HepG2 (cell line): ENCODE results near the gene CCN2. TPM values are rescaled to one million over a fixed set of nuclear protein-coding genes. Genes with fewer than 3 reads are reported as not detected.

Experiments used
- FOSL1 ChIP-seq: sonication (generic); formaldehyde crosslinking; IDR thresholded peaks from 2 replicates; pipeline ENCODE4 v1.9.0; 2021; ENCODE audit warnings: missing genetic modification reagents, borderline replicate concordance
- KMT2A ChIP-seq: sonication (generic); formaldehyde crosslinking; IDR thresholded peaks from 2 replicates; pipeline ENCODE4 v1.4.0; 2020; ENCODE audit warnings: missing genetic modification reagents
- MATR3 ChIP-seq: sonication (generic); formaldehyde crosslinking; IDR thresholded peaks from 2 replicates; pipeline ENCODE4 v1.4.0; 2020; ENCODE audit warnings: missing genetic modification reagents
- MED1 ChIP-seq: sonication (generic); formaldehyde crosslinking; IDR thresholded peaks from 2 replicates; pipeline ENCODE4 v1.4.0; 2020; ENCODE audit warnings: missing genetic modification reagents
- MIER3 ChIP-seq: IDR thresholded peaks from 2 replicates; pipeline ENCODE4 v1.6.1; 2016; ENCODE audit warnings: missing compliant biosample characterization, borderline replicate concordance
- MLLT10 ChIP-seq: sonication (generic); formaldehyde crosslinking; IDR thresholded peaks from 2 replicates; pipeline ENCODE4 v1.4.0; 2020; ENCODE audit warnings: missing genetic modification reagents
- NBN ChIP-seq: fragments of 450-650 bp; conservative IDR thresholded peaks from 2 replicates; pipeline ENCODE4 v1.6.1; 2017
- RARG ChIP-seq: sonication (generic); formaldehyde crosslinking; IDR thresholded peaks from 2 replicates; pipeline ENCODE4 v1.4.0; 2020; ENCODE audit warnings: low read depth, mild to moderate bottlenecking, missing genetic modification reagents
- RFXAP ChIP-seq: sonication (generic); formaldehyde crosslinking; IDR thresholded peaks from 2 replicates; pipeline ENCODE4 v1.4.0; 2020; ENCODE audit warnings: missing genetic modification reagents, borderline replicate concordance
- SRSF4 ChIP-seq: fragments of 200-400 bp; formaldehyde crosslinking; IDR thresholded peaks from one replicate; pipeline ENCODE4 v1.6.1; 2018; ENCODE audit warnings: mild to moderate bottlenecking, low read depth, low read length, moderate library complexity; ENCODE audit not compliant: poor library complexity, severe bottlenecking
- WIZ ChIP-seq: sonication (generic); formaldehyde crosslinking; IDR thresholded peaks from 2 replicates; pipeline ENCODE4 v1.5.1; 2020; ENCODE audit warnings: mild to moderate bottlenecking, missing genetic modification reagents
- ZNF501 ChIP-seq: sonication (generic); formaldehyde crosslinking; IDR thresholded peaks from 2 replicates; pipeline ENCODE4 v1.5.1; 2020; ENCODE audit warnings: mild to moderate bottlenecking, moderate library complexity, missing genetic modification reagents
- ZNF75D ChIP-seq: sonication (generic); formaldehyde crosslinking; IDR thresholded peaks from 2 replicates; pipeline ENCODE4 v1.8.1; 2023; ENCODE audit warnings: missing genetic modification reagents, mild to moderate bottlenecking, borderline replicate concordance
- ZNF816 ChIP-seq: sonication (generic); formaldehyde crosslinking; IDR thresholded peaks from 2 replicates; pipeline ENCODE4 v1.8.0; 2022; ENCODE audit warnings: missing genetic modification reagents, mild to moderate bottlenecking, borderline replicate concordance
- polyA plus RNA-seq, 8 experiments: library from polyadenylated mRNA; depleted of rRNA in 3 of 8; stranded (reverse) in 7 of 8; unstranded in 1 of 8; fragments of >200 nt; fragmentation: Illumina TruSeq in 4 of 8; extraction: Trizol in 4 of 8; gene quantifications; 2 replicates each; pipeline versions ENCODE4 v1.2.1 to v1.2.3, GENCODE V29; 2011 to 2016; ENCODE audit warnings: low read depth in 4 of 8, missing spikeins in 1 of 8, mixed read lengths in 1 of 8; ENCODE audit not compliant: insufficient read depth in 1 of 8
- total RNA-seq, 5 experiments: library from RNA; depleted of rRNA; stranded (reverse); fragments of >200 nt; fragmentation: Illumina TruSeq; extraction: Trizol; gene quantifications; 2 replicates each; pipeline ENCODE4 v1.2.3, GENCODE V29; 2016; ENCODE audit warnings: low read depth in 1 of 5
- TF ChIP-seq, protein P1 (sequence below): sonication (generic); formaldehyde crosslinking; IDR thresholded peaks from 2 replicates; pipeline ENCODE4 v1.9.0; 2021; ENCODE audit warnings: mild to moderate bottlenecking, missing genetic modification reagents
- TF ChIP-seq, protein P2 (sequence below): sonication (generic); formaldehyde crosslinking; IDR thresholded peaks from 2 replicates; pipeline ENCODE4 v1.5.1; 2020; ENCODE audit warnings: missing genetic modification reagents, mild to moderate bottlenecking, borderline replicate concordance
- TF ChIP-seq, protein P3 (sequence below): sonication (generic); formaldehyde crosslinking; IDR thresholded peaks from 2 replicates; pipeline ENCODE4 v1.5.0; 2020; ENCODE audit warnings: missing genetic modification reagents, mild to moderate bottlenecking, borderline replicate concordance
- TF ChIP-seq, protein P4 (sequence below): sonication (generic); formaldehyde crosslinking; IDR thresholded peaks from 2 replicates; pipeline ENCODE4 v1.8.0; 2022; ENCODE audit warnings: mild to moderate bottlenecking, missing genetic modification reagents; ENCODE audit not compliant: insufficient replicate concordance

The CCN2 gene
- total and polyA plus RNA-seq, 2 of the 13 experiments (the other 11 are each of a cell fraction or from before 2014, with no cell fraction given): 34.7 to 316 TPM

DNA sequence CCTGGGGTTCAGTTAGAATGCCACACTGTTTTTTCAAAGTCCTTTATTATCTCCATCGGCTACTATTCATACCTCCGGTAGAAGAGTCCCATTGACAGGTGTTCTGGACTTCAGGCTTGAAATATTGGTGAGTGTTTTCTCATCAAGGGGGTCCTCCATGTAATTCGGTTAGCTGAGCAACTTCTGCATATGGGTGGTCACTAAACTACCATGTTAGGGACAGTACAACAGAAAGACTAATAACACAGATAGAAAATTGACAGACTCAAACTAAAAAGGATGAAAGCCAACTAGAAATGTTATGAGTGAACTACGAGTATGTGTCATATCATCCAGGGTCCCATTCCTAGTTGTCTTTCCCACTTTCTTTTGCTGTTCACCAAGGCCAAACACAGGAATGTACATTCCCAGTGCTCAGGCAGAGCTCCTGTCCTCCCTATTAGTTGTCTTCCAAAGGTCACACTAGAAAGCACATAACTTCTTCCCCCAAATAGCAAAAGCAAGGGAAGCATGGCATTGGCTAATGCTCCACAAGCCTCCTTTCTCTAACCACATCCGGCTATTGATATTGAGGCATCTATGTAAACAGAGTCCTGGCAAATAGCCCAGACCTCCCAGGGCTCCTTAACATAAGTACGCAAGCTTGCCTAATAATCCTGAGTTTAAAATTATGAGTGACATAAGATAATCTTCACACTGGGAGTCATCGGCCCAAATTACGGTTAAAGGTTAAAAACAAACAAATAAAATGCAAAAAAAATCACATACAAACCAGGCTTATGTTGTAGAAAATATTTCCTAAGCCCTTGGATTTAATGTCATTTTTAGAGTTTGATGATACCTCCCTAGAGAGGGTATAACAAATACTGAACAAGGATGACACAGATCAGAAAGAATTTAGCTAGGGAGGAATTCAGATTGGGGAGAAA, 13.2 kb downstream of the CCN2 start (continued):
- TF ChIP-seq, protein P1, sequence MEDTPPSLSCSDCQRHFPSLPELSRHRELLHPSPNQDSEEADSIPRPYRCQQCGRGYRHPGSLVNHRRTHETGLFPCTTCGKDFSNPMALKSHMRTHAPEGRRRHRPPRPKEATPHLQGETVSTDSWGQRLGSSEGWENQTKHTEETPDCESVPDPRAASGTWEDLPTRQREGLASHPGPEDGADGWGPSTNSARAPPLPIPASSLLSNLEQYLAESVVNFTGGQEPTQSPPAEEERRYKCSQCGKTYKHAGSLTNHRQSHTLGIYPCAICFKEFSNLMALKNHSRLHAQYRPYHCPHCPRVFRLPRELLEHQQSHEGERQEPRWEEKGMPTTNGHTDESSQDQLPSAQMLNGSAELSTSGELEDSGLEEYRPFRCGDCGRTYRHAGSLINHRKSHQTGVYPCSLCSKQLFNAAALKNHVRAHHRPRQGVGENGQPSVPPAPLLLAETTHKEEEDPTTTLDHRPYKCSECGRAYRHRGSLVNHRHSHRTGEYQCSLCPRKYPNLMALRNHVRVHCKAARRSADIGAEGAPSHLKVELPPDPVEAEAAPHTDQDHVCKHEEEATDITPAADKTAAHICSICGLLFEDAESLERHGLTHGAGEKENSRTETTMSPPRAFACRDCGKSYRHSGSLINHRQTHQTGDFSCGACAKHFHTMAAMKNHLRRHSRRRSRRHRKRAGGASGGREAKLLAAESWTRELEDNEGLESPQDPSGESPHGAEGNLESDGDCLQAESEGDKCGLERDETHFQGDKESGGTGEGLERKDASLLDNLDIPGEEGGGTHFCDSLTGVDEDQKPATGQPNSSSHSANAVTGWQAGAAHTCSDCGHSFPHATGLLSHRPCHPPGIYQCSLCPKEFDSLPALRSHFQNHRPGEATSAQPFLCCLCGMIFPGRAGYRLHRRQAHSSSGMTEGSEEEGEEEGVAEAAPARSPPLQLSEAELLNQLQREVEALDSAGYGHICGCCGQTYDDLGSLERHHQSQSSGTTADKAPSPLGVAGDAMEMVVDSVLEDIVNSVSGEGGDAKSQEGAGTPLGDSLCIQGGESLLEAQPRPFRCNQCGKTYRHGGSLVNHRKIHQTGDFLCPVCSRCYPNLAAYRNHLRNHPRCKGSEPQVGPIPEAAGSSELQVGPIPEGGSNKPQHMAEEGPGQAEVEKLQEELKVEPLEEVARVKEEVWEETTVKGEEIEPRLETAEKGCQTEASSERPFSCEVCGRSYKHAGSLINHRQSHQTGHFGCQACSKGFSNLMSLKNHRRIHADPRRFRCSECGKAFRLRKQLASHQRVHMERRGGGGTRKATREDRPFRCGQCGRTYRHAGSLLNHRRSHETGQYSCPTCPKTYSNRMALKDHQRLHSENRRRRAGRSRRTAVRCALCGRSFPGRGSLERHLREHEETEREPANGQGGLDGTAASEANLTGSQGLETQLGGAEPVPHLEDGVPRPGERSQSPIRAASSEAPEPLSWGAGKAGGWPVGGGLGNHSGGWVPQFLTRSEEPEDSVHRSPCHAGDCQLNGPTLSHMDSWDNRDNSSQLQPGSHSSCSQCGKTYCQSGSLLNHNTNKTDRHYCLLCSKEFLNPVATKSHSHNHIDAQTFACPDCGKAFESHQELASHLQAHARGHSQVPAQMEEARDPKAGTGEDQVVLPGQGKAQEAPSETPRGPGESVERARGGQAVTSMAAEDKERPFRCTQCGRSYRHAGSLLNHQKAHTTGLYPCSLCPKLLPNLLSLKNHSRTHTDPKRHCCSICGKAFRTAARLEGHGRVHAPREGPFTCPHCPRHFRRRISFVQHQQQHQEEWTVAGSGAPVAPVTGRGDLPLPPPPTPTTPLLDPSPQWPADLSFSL (CRISPR knock-in tag): no peak
- peak; percentile 99 for TF ChIP-seq MIER3 (CRISPR knock-in tag)
- no peak for TF ChIP-seq MATR3 (CRISPR knock-in tag)
- peak; percentile 78 for TF ChIP-seq ZNF816 (CRISPR knock-in tag)
- TF ChIP-seq ZNF501: no peak; the same call in 1 of the 2 replicates
- TF ChIP-seq, protein P2, sequence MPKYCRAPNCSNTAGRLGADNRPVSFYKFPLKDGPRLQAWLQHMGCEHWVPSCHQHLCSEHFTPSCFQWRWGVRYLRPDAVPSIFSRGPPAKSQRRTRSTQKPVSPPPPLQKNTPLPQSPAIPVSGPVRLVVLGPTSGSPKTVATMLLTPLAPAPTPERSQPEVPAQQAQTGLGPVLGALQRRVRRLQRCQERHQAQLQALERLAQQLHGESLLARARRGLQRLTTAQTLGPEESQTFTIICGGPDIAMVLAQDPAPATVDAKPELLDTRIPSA (CRISPR knock-in tag): no peak
- TF ChIP-seq MLLT10 (CRISPR knock-in tag): no peak
- TF ChIP-seq, protein P3, sequence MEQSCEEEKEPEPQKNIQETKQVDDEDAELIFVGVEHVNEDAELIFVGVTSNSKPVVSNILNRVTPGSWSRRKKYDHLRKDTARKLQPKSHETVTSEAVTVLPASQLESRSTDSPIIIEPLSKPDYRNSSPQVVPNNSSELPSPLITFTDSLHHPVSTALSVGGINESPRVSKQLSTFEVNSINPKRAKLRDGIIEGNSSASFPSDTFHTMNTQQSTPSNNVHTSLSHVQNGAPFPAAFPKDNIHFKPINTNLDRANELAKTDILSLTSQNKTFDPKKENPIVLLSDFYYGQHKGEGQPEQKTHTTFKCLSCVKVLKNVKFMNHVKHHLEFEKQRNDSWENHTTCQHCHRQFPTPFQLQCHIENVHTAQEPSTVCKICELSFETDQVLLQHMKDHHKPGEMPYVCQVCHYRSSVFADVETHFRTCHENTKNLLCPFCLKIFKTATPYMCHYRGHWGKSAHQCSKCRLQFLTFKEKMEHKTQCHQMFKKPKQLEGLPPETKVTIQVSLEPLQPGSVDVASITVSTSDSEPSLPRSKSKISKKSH: no peak
- no peak for TF ChIP-seq ZNF75D (CRISPR knock-in tag)
- no peak for TF ChIP-seq SRSF4
- no peak for TF ChIP-seq NBN
- peak; percentile 97 for TF ChIP-seq MED1 (CRISPR knock-in tag)
- 0 out of 2 replicates have a peak, but pooled peaks have one; percentile 32 for TF ChIP-seq KMT2A
- peak; percentile 79; the same call in 1 of the 2 replicates for TF ChIP-seq WIZ (CRISPR knock-in tag)
- TF ChIP-seq RFXAP (CRISPR knock-in tag): no peak; the same call in 1 of the 2 replicates
- TF ChIP-seq, protein P4, sequence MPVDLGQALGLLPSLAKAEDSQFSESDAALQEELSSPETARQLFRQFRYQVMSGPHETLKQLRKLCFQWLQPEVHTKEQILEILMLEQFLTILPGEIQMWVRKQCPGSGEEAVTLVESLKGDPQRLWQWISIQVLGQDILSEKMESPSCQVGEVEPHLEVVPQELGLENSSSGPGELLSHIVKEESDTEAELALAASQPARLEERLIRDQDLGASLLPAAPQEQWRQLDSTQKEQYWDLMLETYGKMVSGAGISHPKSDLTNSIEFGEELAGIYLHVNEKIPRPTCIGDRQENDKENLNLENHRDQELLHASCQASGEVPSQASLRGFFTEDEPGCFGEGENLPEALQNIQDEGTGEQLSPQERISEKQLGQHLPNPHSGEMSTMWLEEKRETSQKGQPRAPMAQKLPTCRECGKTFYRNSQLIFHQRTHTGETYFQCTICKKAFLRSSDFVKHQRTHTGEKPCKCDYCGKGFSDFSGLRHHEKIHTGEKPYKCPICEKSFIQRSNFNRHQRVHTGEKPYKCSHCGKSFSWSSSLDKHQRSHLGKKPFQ (CRISPR knock-in tag): peak; percentile 82
- TF ChIP-seq RARG (CRISPR knock-in tag): no peak
- TF ChIP-seq FOSL1 (CRISPR knock-in tag): no peak
